Raji (cell line): ENCODE measurements around the gene MORC1.

Experiments used
- POLR2A ChIP-seq: IDR thresholded peaks from 2 replicates; pipeline ENCODE4 v1.6.1; 2011; ENCODE audit warnings: low read depth, low read length, control low read depth; ENCODE audit not compliant: insufficient read depth

MORC1 gene

GRCh38 chr3:109117939-109118338, at the start of gene MORC1:
MORC1 (minus strand) TSS chr3:109118134; CDS start chr3:109118059, 75 bp downstream.
- TF ChIP-seq POLR2A = no peak

DNA sequence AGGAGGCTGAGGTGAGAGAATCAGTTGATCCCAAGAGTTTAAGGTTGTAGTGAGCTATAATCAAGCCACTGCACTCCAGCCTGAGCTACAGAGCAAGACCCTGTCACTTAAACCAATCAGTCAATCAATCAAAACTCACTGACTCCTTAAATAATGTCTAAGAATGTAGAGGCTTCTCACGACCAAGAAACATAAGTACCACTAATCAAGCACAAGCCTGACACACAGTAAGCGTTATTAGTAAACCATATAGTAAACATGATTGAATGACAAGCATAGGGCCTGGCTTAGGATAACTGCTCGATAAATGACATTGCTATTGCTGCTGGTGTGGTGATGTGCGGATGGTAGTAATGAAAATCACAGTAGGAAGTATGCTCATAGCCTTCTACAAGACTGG, 48.0 kb upstream of the MORC1 start:
- TF ChIP-seq POLR2A = no peak

- TF ChIP-seq POLR2A = no peak
Observed at GRCh38 chr3:109161487-109162123, 43.7 kb upstream of the MORC1 start.

- TF ChIP-seq POLR2A = no peak
Observed at GRCh38 chr3:109155828-109156227, 37.9 kb upstream of the MORC1 start.

DNA sequence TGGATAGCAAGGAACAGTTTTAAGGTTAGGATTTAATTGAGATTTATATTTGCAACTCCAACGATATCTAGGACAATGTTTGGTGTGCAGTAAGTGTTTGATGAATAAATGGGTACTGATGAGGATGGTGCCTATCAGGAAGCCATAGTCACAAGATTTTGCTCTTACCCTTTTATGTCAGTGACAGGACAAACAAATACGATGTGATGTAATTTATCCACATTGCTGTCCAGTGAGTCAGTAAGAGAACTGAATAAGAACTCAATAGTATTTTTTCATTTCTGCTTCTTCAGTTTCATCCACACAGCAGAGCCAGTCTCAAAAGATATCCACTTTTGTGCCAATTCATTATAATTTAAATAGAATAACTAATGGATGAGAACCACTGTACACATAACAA, 37.0 kb upstream of the MORC1 start:
- no peak for TF ChIP-seq POLR2A

DNA sequence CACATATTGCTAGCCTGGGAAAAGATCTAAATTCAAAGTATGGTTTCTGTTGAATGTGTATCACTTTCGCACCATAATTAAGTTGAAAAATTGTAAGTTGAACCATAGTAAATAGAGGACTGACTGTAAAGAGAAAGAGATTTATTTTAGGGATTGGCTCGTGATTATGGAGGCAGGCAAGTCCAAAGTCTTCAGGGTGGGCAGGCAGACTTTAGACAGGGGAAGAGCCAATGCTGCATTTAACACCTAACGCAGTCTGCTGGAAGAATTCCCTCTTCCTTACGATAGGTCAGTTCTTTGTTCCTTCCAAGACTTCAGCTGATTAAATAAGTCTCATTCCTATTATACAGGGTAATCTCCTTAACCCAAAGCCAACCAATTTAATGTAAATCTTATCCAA, 34.4 kb upstream of the MORC1 start:
- TF ChIP-seq POLR2A = no peak

DNA sequence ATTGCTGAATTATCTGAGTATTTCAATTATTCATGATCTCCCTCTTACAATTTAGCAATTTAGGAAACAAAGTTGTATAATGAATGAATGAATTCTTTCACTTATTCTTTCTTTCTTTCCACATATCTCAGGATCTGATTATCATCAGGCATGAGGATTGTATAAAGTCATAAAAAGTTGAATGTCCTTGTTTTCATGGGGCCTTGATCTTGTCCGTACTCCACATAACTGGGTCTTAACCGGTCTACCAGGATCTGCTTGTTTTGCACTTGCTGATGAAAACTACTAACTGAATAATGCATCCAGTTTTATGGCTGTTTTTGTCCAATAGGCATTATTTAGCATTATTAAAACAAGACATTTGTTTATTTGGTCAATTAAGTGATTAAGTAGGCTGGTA, 31.1 kb upstream of the MORC1 start:
- no peak for TF ChIP-seq POLR2A

- TF ChIP-seq POLR2A = no peak
Observed at GRCh38 chr3:109143646-109144045, 25.7 kb upstream of the MORC1 start.

DNA sequence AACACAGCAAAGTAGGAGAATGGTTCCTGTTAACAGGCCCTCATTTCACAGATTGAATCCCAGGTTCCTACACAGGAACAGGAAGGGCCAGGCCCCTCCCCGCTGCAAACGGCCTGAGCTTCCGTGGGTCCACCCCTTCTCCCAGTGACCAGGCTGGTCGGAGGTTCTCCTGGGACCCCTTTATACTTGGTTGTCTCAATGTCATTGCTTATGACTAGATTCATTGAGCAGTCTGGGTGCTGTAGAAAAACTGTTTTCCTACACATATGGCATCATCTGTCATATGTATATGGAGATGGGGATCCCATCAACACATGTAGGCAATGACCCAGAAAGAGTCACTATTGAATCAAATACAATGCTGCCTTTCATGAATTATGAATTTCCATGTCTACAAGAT, 22.4 kb upstream of the MORC1 start:
- no peak for TF ChIP-seq POLR2A

DNA sequence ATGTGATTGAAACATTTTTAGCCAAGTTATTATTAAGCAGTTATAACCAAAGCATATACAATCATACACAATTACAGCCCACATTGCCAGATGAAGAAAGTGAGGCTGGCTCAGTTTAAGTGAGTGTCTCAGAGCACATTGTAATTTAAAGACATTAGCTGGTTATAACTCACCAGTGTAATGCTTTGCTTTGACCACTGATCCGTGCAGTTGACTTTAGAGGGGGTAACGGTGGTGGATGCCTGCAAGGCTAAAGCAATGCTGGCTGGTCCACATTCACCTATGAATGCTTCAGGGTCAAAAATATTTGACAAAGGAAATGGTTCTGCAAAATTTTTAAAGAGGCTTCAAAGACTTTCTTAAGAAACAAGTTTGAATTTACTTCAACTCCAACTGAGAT, 19.8 kb upstream of the MORC1 start:
- TF ChIP-seq POLR2A = no peak

GRCh38 chr3:109136523-109136922, 18.6 kb upstream of the MORC1 start, which contains the start of gene C3orf85:
C3orf85 (plus strand) TSS chr3:109136719; CDS start chr3:109136848, 129 bp downstream.
- no peak for TF ChIP-seq POLR2A

- TF ChIP-seq POLR2A = no peak
Observed at GRCh38 chr3:109132801-109133473, 15.0 kb upstream of the MORC1 start.

- TF ChIP-seq POLR2A = no peak
Observed at GRCh38 chr3:109131276-109131675, 13.3 kb upstream of the MORC1 start.

GRCh38 chr3:109127553-109127952, 9.6 kb upstream of the MORC1 start:
- TF ChIP-seq POLR2A = no peak

GRCh38 chr3:109125902-109126301, 8.0 kb upstream of the MORC1 start:
- no peak for TF ChIP-seq POLR2A

DNA sequence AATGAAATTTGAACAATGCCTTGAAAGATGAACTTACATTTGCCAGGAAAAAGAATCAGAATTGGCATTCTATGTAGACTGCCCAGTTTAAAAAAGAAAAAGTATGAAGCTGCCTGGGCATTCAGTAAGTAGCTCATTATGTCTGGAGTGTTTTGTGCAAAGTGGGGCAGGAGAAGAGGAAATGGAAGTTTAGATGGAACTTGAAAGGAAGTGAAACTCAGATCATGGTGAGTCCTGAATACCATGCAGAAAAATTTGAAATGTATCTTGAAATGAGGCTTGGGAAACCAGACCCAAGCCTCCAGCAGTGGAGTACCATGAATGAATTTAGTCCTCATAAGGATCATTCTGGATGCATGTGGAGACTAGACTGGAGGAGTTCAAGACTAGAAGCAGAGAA, 4.8 kb upstream of the MORC1 start:
- TF ChIP-seq POLR2A = no peak

DNA sequence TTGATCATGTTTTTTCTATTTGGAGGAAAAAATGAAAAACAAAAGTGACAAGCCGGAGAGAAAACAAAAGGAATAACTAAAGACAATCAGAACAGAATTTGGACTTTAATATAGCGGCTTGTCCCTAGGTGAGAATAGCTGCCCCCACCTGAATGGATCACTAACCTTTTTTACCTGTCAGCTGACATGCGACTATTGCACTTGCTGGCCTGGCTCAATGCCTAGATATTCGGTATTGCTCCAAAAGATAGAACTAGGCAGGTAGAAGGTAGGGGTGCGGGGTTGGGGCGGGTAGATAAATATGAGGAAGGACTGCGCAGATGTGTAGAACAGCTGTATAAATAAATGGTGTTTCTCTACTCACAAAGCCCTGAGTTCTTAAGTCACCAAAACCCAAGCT, 650 bp upstream of the MORC1 start:
- TF ChIP-seq POLR2A = no peak
